ENCODE data around the gene HIVEP1. TPM values are rescaled to one million over a fixed set of nuclear protein-coding genes. Genes with fewer than 3 reads are reported as not detected.
A peak's percentile ranks its signal among the peaks of the same experiment; 100 is the strongest.
"Not testable (repeated sequence)": the region's sequence is repeated elsewhere in the genome, so short reads cannot be mapped to it uniquely, and the experiment has no call there.

HIVEP1 gene
- total and polyA plus RNA-seq, 5 donors = 5.1 to 16.9 (median 14.4) TPM

DNA sequence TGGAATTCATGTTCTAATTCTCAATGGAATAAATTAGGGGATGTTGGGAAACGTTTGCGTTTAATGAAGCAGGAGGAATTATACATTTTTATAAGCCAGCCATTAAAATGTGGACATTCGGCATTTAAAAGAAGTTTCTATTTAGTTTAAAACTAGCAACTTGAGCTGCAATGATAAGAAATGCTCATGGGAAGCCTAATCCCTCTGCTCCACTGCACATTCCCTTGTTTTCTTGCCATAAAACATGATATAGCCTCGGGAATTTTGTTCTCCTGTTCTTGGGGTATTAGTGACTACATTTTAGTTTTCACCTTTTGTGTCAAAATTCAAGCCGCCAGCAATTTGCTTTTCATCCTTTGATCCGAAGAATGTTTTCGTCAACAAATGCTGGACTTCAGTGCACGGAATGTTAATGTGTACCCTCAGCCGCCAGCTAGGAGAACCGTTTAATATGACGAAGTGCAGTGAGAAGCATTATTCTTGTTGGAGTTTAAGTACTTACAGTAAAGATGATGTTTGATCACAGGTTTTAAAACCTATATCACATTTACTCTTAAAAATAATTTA lies 137.9 kb downstream of the HIVEP1 start:
- no peaks in the 10 kb centered on the region for H3K27me3 ChIP-seq (ENCODE audit: control insufficient read depth, insufficient read depth)
- ATAC-seq = no peak
- DNase-seq = no peak
- no peak overlapping the region for H3K27ac ChIP-seq (ENCODE audit: low read length)
- intact Hi-C loops (cut with DNase I) = loop anchor here in 1 of 4 donors (10.0 kb wide), 1 partner anchor 455 kb away; no protein-coding TSS in a partner anchor
- WGBS = 61% methylated on average over 11 of the region's 11 CpGs
- peaks cover 2% of the 10 kb centered on the region for H3K4me1 ChIP-seq (ENCODE audit: control insufficient read depth, insufficient read depth, low read length)
- H3K9me3 ChIP-seq (ENCODE audit: control insufficient read depth, low read length) = no peaks in the 10 kb centered on the region
- no peak overlapping the region for H3K4me3 ChIP-seq (ENCODE audit: low read length)

DNA sequence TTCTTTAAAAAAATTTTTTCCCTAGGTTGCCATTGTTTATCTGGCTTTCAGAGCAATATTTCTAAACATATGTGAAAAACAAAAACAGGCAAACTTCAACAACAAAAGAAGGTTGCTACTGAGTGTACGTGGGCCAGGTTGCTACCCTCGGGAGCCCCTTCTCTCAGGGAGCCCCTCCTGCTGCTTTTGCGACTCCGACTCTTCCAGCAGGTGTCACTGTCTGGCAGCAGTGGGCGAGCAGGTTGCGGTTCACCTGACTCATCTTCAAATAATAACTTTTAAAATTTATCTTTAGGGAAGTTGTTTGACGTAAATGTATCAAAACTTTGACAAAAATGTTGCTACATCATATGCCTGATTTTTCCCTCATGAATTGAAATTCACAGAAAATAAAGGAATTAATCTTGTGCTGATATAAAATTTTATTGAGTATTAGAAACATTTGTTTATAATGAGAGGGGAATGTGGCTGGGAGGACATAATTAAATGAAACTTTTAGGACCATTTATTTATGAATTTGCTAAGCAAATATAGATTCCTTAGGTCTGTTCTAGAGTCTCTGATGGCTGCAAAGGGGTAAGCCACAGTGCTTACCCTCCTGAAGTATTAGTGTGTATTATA lies 138.8 kb downstream of the HIVEP1 start:
- intact Hi-C loops (cut with DNase I) = no loop called here
- Histone ChIP-seq H3K4me1 (ENCODE audit: control insufficient read depth, insufficient read depth, low read length) (peaks cover 2% of the 10 kb centered on the region), H3K4me3 (ENCODE audit: low read length) (no peak overlapping the region), H3K27ac (ENCODE audit: low read length) (no peak overlapping the region), H3K9me3 (ENCODE audit: control insufficient read depth, low read length) (no peaks in the 10 kb centered on the region), H3K27me3 (ENCODE audit: control insufficient read depth, insufficient read depth) (no peaks in the 10 kb centered on the region)
- WGBS = 70% methylated on average over 7 of the region's 7 CpGs
- ATAC-seq (no peak), DNase-seq (no peak)

DNA sequence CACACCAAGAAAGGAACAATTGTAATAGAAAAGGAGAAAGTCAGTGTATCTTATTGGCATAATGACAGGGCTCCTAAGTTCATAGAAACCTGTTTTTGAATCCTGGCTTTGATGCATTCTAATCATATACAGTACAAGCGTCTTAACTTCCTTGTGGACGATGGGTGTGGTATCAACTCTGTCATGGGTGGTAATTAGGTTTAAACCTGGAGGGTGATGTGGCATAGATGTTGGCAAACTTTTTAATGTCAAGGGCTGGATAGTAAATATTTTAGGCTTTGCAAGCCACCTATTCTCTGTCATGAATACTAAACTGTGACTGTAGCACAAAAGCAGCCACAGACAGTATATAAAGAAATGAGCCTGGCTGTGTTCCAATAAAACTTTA lies 139.3 kb downstream of the HIVEP1 start:
- DNase-seq (no peak), ATAC-seq (no peak)
- 92% methylated on average over 2 of the region's 2 CpGs for WGBS
- intact Hi-C loops (cut with DNase I) = no loop called here
- H3K27ac ChIP-seq (ENCODE audit: low read length) = no peak overlapping the region
- H3K4me3 ChIP-seq (ENCODE audit: low read length) = no peak overlapping the region
- peaks cover 2% of the 10 kb centered on the region for H3K4me1 ChIP-seq (ENCODE audit: control insufficient read depth, insufficient read depth, low read length)
- H3K27me3 ChIP-seq (ENCODE audit: control insufficient read depth, insufficient read depth) = no peaks in the 10 kb centered on the region
- H3K9me3 ChIP-seq (ENCODE audit: control insufficient read depth, low read length) = no peaks in the 10 kb centered on the region

- no peak for ATAC-seq
- intact Hi-C loops (cut with DNase I) = no loop called here
- H3K9me3 ChIP-seq (ENCODE audit: control insufficient read depth, low read length) = no peaks in the 10 kb centered on the region
- H3K4me1 ChIP-seq (ENCODE audit: control insufficient read depth, insufficient read depth, low read length) = peaks cover 2% of the 10 kb centered on the region
- H3K27ac ChIP-seq (ENCODE audit: low read length) = no peak overlapping the region
- no peaks in the 10 kb centered on the region for H3K27me3 ChIP-seq (ENCODE audit: control insufficient read depth, insufficient read depth)
- WGBS = 78% methylated on average over 9 of the region's 9 CpGs
- DNase-seq = no peak
- no peak overlapping the region for H3K4me3 ChIP-seq (ENCODE audit: low read length)
Measured at GRCh38 chr6:12152023-12152970, 140.2 kb downstream of the HIVEP1 start.

DNA sequence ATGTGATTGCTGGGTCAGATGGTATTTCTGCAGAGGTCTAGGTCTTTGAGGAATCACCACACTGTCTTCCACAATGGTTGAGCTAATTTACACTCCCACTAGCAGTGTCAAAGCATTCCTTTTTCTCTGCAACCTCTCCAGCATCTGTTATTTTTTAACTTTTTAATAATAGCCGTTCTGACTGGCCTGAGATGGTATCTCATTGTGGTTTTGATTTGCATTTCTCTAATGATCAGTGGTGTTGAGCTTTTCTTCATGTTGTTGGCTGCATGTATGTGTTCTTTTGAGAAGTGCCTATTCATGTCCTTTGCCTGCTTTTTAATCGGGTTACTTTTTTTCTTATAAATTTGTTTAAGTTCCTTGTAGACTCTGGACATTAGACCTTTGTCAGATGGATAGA lies 143.7 kb downstream of the HIVEP1 start:
- H3K27me3 ChIP-seq (ENCODE audit: control insufficient read depth, insufficient read depth); intact Hi-C loops (cut with DNase I); H3K4me1 ChIP-seq (ENCODE audit: control insufficient read depth, insufficient read depth, low read length); DNase-seq; H3K4me3 ChIP-seq (ENCODE audit: low read length); ATAC-seq; H3K27ac ChIP-seq (ENCODE audit: low read length); H3K9me3 ChIP-seq (ENCODE audit: control insufficient read depth, low read length): not testable (repeated sequence)
- 93% methylated on average over 2 of the region's 2 CpGs for WGBS

DNA sequence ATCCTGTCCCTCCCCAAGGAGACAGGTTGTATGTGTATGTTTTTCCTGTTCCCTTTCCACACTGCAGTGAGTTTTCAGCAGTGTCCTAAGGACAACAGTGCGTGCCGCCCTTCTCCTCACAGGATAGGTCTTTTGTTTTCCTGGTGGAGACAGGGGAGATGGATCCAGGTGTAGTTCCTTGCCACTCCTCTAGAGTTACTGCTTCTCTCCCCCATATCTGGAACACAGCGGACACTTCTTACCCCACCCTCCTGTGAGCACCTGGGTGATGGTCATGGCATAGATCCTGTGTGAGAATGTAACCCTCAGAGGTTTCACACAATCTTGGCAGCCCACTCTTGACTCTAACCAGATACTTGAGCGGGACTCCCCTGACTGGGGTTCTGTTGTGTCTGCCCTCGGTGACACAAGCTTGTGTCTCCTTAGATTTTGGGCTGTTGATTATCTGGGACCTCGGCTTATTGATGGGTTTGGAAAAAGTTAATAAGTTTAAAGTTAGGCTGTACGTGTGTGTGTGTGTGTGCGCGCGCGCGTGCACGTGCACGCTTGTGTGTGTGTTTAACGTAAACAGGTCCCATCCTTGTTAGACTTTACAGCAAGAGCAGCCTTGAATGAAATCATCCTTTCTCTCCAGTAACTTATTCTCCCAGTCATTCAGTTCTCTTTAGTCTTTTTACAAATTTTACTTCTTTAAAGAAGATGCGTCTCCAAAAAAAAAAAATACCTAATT lies 146.7 kb downstream of the HIVEP1 start:
- no peak for ATAC-seq
- WGBS = 98% methylated on average over 16 of the region's 16 CpGs
- no peak overlapping the region for H3K27ac ChIP-seq (ENCODE audit: low read length)
- peaks cover 2% of the 10 kb centered on the region for H3K4me1 ChIP-seq (ENCODE audit: control insufficient read depth, insufficient read depth, low read length)
- no peaks in the 10 kb centered on the region for H3K27me3 ChIP-seq (ENCODE audit: control insufficient read depth, insufficient read depth)
- intact Hi-C loops (cut with DNase I) = no loop called here
- DNase-seq = no peak
- H3K4me3 ChIP-seq (ENCODE audit: low read length) = no peak overlapping the region
- no peaks in the 10 kb centered on the region for H3K9me3 ChIP-seq (ENCODE audit: control insufficient read depth, low read length)

GRCh38 chr6:12160326-12160725 lies 148.2 kb downstream of the HIVEP1 start:
- no peak overlapping the region for H3K27ac ChIP-seq (ENCODE audit: low read length)
- no peak overlapping the region for H3K4me3 ChIP-seq (ENCODE audit: low read length)
- intact Hi-C loops (cut with DNase I) = no loop called here
- ATAC-seq = peak in 1 of 2 donors; percentile 57
- H3K4me1 ChIP-seq (ENCODE audit: control insufficient read depth, insufficient read depth, low read length) = no peaks in the 10 kb centered on the region
- 60% methylated on average over 4 of the region's 4 CpGs for WGBS
- no peaks in the 10 kb centered on the region for H3K27me3 ChIP-seq (ENCODE audit: control insufficient read depth, insufficient read depth)
- no peak for DNase-seq
- H3K9me3 ChIP-seq (ENCODE audit: control insufficient read depth, low read length) = no peaks in the 10 kb centered on the region

DNA sequence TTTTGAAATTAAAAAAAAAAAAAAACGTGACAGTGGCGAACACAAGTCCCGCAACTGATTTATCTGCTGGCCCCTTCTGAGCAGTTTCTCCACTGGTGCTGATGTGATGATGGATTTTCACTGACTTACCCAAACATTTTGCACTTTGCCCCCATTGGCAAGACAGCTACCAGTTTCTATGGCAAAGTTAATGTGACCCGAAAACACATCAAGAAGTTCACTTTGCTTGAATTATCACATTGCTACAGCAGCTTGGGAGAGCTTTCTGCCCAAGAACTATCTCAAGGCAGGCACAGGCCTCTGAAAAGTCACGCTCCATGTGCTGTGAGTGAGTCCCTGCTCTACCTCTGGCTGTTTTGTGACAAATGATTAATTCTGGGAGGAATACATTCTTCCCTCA lies 150.1 kb downstream of the HIVEP1 start:
- DNase-seq (no peak), ATAC-seq (no peak)
- H3K9me3 ChIP-seq (ENCODE audit: control insufficient read depth, low read length) = no peaks in the 10 kb centered on the region
- H3K4me1 ChIP-seq (ENCODE audit: control insufficient read depth, insufficient read depth, low read length) = no peaks in the 10 kb centered on the region
- no peaks in the 10 kb centered on the region for H3K27me3 ChIP-seq (ENCODE audit: control insufficient read depth, insufficient read depth)
- WGBS = 96% methylated on average over 5 of the region's 5 CpGs
- H3K4me3 ChIP-seq (ENCODE audit: low read length) = no peak overlapping the region
- intact Hi-C loops (cut with DNase I) = no loop called here
- no peak overlapping the region for H3K27ac ChIP-seq (ENCODE audit: low read length)

DNA sequence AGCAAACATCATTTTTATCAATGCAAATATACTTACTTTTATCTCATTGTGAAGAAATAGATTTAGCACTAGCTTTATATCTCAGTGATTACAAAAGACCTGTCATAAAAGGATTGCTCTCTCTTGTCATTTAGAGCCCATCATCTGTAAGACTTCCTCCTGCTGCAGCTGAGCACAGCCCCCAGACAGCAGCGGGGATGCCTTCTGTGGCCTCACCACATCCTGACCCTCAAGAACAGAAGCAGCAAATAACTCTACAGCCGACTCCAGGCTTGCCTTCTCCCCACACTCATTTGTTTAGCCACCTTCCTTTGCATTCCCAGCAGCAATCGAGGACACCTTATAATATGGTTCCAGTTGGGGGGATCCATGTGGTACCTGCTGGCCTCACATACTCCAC lies 151.0 kb downstream of the HIVEP1 start:
- no peaks in the 10 kb centered on the region for H3K27me3 ChIP-seq (ENCODE audit: control insufficient read depth, insufficient read depth)
- no peak for DNase-seq
- H3K9me3 ChIP-seq (ENCODE audit: control insufficient read depth, low read length) = no peaks in the 10 kb centered on the region
- H3K4me1 ChIP-seq (ENCODE audit: control insufficient read depth, insufficient read depth, low read length) = no peaks in the 10 kb centered on the region
- no peak overlapping the region for H3K27ac ChIP-seq (ENCODE audit: low read length)
- H3K4me3 ChIP-seq (ENCODE audit: low read length) = no peak overlapping the region
- ATAC-seq = no peak
- 81% methylated on average over 3 of the region's 3 CpGs for WGBS
- intact Hi-C loops (cut with DNase I) = no loop called here

- intact Hi-C loops (cut with DNase I) = no loop called here
- H3K27ac ChIP-seq (ENCODE audit: low read length) = no peak overlapping the region
- 96% methylated on average over 19 of the region's 19 CpGs for WGBS
- ATAC-seq (no peak), DNase-seq (no peak)
- no peaks in the 10 kb centered on the region for H3K27me3 ChIP-seq (ENCODE audit: control insufficient read depth, insufficient read depth)
- no peak overlapping the region for H3K4me3 ChIP-seq (ENCODE audit: low read length)
- H3K9me3 ChIP-seq (ENCODE audit: control insufficient read depth, low read length) = no peaks in the 10 kb centered on the region
- H3K4me1 ChIP-seq (ENCODE audit: control insufficient read depth, insufficient read depth, low read length) = no peaks in the 10 kb centered on the region
Measured at GRCh38 chr6:12163744-12164507, 151.8 kb downstream of the HIVEP1 start.

Measured in right cardiac atrium (tissue), 5 donors.